ENCODE results near the gene CXXC5. TPM values are rescaled to one million over a fixed set of nuclear protein-coding genes. Genes with fewer than 3 reads are reported as not detected.

CXXC5 gene
- total RNA-seq, 1 experiment from 2014 or later: 97.2 TPM

DNA sequence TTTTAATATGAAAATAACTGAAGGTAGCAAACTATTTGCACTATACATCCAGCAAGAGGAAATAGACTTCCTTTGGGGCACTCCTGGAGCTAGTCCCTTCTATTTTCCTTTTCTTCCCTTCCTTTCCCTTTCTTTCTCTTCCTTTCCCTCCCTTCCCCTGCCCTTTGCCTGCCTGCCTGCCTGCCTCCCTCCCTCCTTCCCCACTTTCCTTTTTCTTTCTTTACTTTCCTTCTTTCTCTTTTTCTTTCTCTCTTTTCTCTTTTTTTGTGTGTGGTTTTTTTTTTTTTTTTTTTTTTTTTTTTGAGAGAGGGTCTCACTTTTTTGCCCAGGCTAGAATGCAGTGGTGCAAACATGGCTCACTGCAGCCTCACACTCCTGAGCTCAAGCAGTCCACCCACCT, 17.3 kb upstream of the CXXC5 start (continued):
- TF ChIP-seq FOXP1 (CRISPR knock-in tag; IDR thresholded peaks at IDR 0.05; ENCODE audit: borderline replicate concordance) (no peak), E2F1 (CRISPR knock-in tag; IDR thresholded peaks at IDR 0.05) (no peak), MXD4 (CRISPR knock-in tag; IDR thresholded peaks at IDR 0.05; ENCODE audit: borderline replicate concordance) (no peak), ATF3 (CRISPR knock-in tag; conservative IDR thresholded peaks at IDR 0.05) (no peak), TCF7 (CRISPR knock-in tag; IDR thresholded peaks at IDR 0.05; ENCODE audit: low read depth) (no peak)
- TF ChIP-seq, protein P1, sequence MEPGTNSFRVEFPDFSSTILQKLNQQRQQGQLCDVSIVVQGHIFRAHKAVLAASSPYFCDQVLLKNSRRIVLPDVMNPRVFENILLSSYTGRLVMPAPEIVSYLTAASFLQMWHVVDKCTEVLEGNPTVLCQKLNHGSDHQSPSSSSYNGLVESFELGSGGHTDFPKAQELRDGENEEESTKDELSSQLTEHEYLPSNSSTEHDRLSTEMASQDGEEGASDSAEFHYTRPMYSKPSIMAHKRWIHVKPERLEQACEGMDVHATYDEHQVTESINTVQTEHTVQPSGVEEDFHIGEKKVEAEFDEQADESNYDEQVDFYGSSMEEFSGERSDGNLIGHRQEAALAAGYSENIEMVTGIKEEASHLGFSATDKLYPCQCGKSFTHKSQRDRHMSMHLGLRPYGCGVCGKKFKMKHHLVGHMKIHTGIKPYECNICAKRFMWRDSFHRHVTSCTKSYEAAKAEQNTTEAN (CRISPR knock-in tag; IDR thresholded peaks at IDR 0.05): no peak
- TF ChIP-seq, protein P2, sequence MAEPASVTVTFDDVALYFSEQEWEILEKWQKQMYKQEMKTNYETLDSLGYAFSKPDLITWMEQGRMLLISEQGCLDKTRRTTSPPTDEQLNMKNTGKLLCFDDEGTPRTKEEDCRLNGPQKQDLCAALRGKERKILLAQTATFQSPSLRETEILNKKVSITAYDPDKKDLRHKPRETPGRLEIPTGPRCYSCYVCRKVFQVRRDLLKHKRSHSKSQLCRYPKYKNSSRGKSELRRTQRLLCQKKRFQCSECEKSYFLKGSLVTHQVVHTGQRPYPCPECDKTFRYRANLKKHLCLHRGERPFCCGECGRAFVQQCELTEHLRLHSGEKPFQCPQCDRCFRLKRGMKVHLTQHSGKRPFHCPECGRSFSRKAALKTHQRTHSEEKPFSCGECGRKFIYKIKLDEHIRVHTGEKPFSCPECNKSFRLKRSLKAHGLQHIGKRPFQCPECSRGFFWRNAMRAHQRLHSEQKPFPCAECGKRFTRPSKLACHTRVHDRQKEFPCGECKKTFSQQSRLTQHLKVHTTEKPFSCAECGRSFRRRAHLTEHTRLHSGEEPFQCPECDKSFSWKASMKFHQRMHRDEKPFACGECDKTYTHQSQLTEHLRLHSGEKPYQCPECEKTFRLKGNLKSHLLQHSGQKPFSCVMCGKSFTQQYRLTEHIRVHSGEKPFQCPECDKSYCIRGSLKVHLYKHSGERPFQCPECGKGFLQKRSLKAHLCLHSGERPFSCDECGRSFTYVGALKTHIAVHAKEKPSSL (CRISPR knock-in tag; conservative IDR thresholded peaks at IDR 0.05): no peak

DNA sequence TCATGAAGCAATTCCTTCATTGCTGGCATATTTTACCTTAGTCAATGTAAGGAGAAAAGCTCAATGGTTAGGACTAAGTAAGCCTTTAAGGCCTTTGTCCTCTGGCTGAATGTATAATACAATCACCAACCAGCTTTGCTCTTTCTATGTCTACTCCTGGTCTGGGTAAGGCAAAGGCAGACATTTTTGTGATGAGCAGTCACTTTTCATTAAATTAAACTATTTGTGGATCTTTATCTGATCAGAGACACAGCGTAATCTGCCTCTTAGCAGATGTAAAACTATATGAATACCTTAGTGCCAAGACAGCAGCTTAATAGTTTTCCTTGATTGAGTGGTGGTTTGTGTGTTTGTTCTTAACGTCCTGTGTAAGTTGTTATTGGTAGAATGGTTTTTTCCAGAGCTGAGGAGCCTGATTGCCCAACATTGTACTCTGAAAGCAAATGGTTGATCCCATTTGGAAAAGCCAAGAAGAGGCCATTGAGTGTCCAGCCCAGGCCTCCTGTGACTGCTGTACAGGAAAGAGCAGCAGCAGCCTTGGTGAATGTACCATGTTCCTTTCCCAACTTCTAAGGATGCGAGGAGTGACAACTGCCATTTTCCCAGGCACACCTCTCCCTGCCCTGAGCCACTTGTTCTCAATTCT, 16.5 kb upstream of the CXXC5 start:
- ATAC-seq: no peak
- no peak overlapping the region for H3K4me3 Mint-ChIP-seq
- no peak for DNase-seq (ENCODE audit: low spot score)
- CTCF ChIA-PET: interaction anchor here (0.7 to 12.0 kb wide), 6 partner anchors 19 to 144 kb away, joined by 3 to 247 read pairs (median 71); partner anchors contain the start of gene CXXC5
- H3K4me1 Mint-ChIP-seq: peaks cover 32% of the 10 kb centered on the region
- no peaks in the 10 kb centered on the region for H3K9me3 Mint-ChIP-seq
- H3K27me3 Mint-ChIP-seq (ENCODE audit: low read depth): no peaks in the 10 kb centered on the region
- POLR2A ChIA-PET: interaction anchor here (0.8 kb wide), 1 partner anchor 16 kb away, joined by 3 read pairs; the partner anchor contains the start of gene CXXC5
- H3K27ac Mint-ChIP-seq: 0 out of 2 replicates have a peak overlapping the region, but pooled peaks have one; percentile 43
- peaks cover 28% of the 10 kb centered on the region for H3K36me3 Mint-ChIP-seq
- no peak for TF ChIP-seq E2F5 (CRISPR knock-in tag; IDR thresholded peaks at IDR 0.05)
- no peak for TF ChIP-seq TP53 (CRISPR knock-in tag; IDR thresholded peaks at IDR 0.05)
- TF ChIP-seq, protein P3, sequence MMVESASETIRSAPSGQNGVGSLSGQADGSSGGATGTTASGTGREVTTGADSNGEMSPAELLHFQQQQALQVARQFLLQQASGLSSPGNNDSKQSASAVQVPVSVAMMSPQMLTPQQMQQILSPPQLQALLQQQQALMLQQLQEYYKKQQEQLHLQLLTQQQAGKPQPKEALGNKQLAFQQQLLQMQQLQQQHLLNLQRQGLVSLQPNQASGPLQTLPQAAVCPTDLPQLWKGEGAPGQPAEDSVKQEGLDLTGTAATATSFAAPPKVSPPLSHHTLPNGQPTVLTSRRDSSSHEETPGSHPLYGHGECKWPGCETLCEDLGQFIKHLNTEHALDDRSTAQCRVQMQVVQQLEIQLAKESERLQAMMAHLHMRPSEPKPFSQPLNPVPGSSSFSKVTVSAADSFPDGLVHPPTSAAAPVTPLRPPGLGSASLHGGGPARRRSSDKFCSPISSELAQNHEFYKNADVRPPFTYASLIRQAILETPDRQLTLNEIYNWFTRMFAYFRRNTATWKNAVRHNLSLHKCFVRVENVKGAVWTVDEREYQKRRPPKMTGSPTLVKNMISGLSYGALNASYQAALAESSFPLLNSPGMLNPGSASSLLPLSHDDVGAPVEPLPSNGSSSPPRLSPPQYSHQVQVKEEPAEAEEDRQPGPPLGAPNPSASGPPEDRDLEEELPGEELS (CRISPR knock-in tag; IDR thresholded peaks at IDR 0.05): no peak
- TF ChIP-seq ZNF416 (CRISPR knock-in tag; IDR thresholded peaks at IDR 0.05): no peak
- TF ChIP-seq NR2C2 (CRISPR knock-in tag; IDR thresholded peaks at IDR 0.05): no peak
- no peak for TF ChIP-seq FOXK1 (CRISPR knock-in tag; IDR thresholded peaks at IDR 0.05)
- no peak for TF ChIP-seq ATF6 (CRISPR knock-in tag; IDR thresholded peaks at IDR 0.05)
- no peak for TF ChIP-seq ZNF512 (CRISPR knock-in tag; IDR thresholded peaks at IDR 0.05; ENCODE audit: borderline replicate concordance)
- TF ChIP-seq, protein P4, sequence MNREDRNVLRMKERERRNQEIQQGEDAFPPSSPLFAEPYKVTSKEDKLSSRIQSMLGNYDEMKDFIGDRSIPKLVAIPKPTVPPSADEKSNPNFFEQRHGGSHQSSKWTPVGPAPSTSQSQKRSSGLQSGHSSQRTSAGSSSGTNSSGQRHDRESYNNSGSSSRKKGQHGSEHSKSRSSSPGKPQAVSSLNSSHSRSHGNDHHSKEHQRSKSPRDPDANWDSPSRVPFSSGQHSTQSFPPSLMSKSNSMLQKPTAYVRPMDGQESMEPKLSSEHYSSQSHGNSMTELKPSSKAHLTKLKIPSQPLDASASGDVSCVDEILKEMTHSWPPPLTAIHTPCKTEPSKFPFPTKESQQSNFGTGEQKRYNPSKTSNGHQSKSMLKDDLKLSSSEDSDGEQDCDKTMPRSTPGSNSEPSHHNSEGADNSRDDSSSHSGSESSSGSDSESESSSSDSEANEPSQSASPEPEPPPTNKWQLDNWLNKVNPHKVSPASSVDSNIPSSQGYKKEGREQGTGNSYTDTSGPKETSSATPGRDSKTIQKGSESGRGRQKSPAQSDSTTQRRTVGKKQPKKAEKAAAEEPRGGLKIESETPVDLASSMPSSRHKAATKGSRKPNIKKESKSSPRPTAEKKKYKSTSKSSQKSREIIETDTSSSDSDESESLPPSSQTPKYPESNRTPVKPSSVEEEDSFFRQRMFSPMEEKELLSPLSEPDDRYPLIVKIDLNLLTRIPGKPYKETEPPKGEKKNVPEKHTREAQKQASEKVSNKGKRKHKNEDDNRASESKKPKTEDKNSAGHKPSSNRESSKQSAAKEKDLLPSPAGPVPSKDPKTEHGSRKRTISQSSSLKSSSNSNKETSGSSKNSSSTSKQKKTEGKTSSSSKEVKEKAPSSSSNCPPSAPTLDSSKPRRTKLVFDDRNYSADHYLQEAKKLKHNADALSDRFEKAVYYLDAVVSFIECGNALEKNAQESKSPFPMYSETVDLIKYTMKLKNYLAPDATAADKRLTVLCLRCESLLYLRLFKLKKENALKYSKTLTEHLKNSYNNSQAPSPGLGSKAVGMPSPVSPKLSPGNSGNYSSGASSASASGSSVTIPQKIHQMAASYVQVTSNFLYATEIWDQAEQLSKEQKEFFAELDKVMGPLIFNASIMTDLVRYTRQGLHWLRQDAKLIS (CRISPR knock-in tag; IDR thresholded peaks at IDR 0.05; ENCODE audit: borderline replicate concordance): no peak
- TF ChIP-seq MAX (CRISPR knock-in tag; IDR thresholded peaks at IDR 0.05): no peak
- no peak for TF ChIP-seq SMAD4 (CRISPR knock-in tag; IDR thresholded peaks at IDR 0.05)
- no peak for TF ChIP-seq PRRX2 (CRISPR knock-in tag; IDR thresholded peaks at IDR 0.05)
